ENCODE data around the gene NOM1.

DNA sequence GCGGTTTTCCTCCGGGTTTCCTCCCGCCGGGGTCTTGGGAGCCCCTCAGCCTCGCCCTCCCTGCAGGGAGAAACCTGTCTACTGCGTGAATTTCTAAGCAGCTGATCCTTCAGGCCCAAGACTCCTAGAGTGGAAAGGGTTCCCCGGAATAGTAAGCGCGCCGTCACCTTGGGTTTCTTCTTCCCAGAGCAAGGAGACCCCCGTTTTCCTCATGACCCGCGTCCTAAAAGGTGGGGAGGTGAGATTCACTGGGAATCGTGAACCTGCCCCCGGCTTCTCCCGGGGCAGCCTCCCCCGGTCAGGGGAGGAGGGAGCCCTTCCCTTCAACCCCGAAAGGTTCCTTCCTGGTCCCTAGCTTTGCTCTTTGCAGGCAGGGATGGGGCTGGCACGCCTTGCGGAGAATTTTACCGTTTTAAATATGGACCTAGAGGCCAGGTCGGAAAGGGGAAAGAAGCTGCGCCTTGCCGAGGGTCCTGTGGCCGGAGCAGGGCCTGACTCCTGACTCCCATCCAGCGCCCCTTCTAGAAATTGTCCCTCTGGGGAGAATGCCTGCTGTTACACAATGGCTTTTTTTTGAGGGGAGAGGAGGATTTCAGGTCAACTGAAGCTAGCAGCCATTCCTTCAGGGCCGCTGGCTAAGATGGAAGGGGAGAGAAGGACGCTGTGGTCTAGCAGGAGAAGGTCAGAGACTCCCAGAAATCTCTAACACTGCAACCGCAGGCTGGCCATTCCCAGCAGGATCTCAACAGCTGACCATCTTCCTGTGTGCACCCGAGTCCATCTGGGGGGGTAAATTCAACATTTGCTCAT, 72.6 kb downstream of the NOM1 start:
- TF ChIP-seq, protein P1, sequence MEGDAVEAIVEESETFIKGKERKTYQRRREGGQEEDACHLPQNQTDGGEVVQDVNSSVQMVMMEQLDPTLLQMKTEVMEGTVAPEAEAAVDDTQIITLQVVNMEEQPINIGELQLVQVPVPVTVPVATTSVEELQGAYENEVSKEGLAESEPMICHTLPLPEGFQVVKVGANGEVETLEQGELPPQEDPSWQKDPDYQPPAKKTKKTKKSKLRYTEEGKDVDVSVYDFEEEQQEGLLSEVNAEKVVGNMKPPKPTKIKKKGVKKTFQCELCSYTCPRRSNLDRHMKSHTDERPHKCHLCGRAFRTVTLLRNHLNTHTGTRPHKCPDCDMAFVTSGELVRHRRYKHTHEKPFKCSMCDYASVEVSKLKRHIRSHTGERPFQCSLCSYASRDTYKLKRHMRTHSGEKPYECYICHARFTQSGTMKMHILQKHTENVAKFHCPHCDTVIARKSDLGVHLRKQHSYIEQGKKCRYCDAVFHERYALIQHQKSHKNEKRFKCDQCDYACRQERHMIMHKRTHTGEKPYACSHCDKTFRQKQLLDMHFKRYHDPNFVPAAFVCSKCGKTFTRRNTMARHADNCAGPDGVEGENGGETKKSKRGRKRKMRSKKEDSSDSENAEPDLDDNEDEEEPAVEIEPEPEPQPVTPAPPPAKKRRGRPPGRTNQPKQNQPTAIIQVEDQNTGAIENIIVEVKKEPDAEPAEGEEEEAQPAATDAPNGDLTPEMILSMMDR (IDR thresholded peaks at IDR 0.05) = no peak
- TF ChIP-seq ZFX (IDR thresholded peaks at IDR 0.05; ENCODE audit: borderline replicate concordance) = no peak
